ENCODE measurements around the gene MYO1F.

Gene MYO1F

GRCh38 chr19:8529369-8530006, 47.8 kb downstream of the MYO1F start:
- no peak for DNase-seq (ENCODE audit: low spot score)
- no peak for TF ChIP-seq CTCF (IDR thresholded peaks at IDR 0.05)
- Histone ChIP-seq H3K4me3 (no peak overlapping the region), H3K27ac (no peak overlapping the region)

- Histone ChIP-seq H3K4me3 (no peak overlapping the region), H3K27ac (no peak overlapping the region)
- no peak for TF ChIP-seq CTCF (IDR thresholded peaks at IDR 0.05)
- DNase-seq (ENCODE audit: low spot score), result no peak
Observed at GRCh38 chr19:8528500-8528899, 48.7 kb downstream of the MYO1F start.

DNA sequence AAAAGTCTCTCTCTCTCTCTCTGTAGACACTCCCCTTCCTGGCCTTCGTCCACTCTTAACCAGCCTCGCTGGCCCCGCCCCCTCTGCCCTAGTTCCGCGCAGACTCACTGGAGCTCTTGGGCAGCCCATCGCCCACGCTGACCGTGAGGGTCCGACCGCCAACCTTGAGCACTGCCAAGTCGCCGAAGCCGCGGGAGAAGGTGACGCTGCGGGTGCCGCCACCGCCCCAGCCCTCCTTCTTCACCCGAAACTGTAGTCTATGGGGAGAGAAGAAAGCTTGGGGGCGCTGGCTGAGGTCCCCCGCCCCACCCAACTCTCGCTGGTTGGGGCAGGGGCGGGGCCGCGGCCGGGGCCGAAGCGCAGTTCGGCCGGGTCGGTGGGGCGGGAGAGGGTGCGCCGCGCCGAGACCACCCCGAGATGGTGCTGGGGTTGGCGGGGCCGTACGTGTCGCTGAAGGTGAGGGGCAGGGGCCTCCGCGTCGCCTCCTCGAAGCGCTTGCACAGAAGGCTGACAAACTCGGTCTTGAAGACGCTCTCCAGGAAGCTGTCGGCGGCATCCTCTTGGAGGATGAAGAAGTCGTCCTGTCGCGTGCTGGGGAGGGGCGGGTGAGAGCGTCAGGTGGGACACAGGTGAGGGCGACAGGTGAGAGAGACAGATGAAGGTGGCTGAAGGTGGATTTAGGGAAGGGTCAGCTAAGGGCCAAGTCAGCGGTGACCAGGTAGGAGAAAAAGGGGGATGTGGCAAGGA, 50.7 kb downstream of the MYO1F start:
- peak; percentile 90 for DNase-seq (ENCODE audit: low spot score)
- peak overlapping the region; percentile 70 to 92 for H3K27ac ChIP-seq
- peak overlapping the region; percentile 87 for H3K4me3 ChIP-seq
- no peak for TF ChIP-seq CTCF (IDR thresholded peaks at IDR 0.05)

- Histone ChIP-seq H3K27ac (peak overlapping the region in 1 of 2 donors; percentile 86), H3K4me3 (peak overlapping the region; percentile 87)
- TF ChIP-seq CTCF (IDR thresholded peaks at IDR 0.05), result no peak
- no peak for DNase-seq (ENCODE audit: low spot score)
Observed at GRCh38 chr19:8525401-8525684, 51.9 kb downstream of the MYO1F start.

- no peak for TF ChIP-seq CTCF (IDR thresholded peaks at IDR 0.05)
- no peak overlapping the region for H3K27ac ChIP-seq
- DNase-seq (ENCODE audit: low spot score), result no peak
Observed at GRCh38 chr19:8519388-8519787, 57.9 kb downstream of the MYO1F start.

GRCh38 chr19:8518536-8518935, 58.7 kb downstream of the MYO1F start:
- Histone ChIP-seq H3K27ac (peak overlapping the region in 1 of 2 donors; percentile 49), H3K4me3 (no peak overlapping the region)
- no peak for TF ChIP-seq CTCF (IDR thresholded peaks at IDR 0.05)
- DNase-seq (ENCODE audit: low spot score), result no peak

More at GRCh38 chr19:8519388-8519787, 57.9 kb downstream of the MYO1F start:
- H3K4me3 ChIP-seq, result no peak overlapping the region

All from coronary artery (tissue), 2 donors.